ENCODE results near the gene ZNF48. TPM values are rescaled to one million over a fixed set of nuclear protein-coding genes. Genes with fewer than 3 reads are reported as not detected.

Gene ZNF48
- total RNA-seq, 2 donors from 2014 or later = 10.9 to 11.1 TPM

DNA sequence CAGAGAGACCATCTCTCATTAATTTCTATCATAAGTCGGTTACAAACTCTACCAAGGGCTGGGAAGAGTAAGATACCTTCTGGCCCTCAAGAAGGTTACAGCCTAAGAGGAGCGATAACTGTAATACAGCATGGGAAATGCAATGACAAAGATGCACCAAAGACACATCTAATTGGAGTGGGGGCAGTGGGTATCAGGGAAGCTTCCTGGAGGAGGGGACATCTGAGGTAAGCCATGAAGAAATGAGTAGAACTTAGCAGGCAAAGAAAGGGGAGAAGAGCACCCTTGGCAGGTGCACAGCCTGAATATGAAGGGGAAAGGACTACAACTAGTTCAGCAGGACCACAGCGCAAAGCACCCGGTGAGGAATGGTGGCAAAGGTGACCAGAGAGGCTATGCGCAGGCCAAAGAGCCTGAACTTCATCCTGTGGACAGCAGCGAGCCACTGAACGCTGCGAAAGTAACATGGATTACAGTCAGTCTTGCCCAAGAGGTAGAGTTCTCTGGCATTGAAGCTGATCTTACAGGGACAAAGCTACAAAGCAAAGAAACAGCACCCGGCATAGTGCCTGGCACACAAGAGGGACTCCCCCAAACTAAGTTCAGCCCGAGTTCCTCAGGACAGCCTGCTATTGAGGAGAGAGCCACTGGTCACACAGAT is 27.7 kb upstream of the ZNF48 start:
- peak overlapping the region in 1 of 2 donors; percentile 62 for H3K27ac ChIP-seq
- H3K4me3 ChIP-seq = peak overlapping the region; percentile 93
- DNase-seq (ENCODE audit: low spot score) = no peak
- H3K9me3 ChIP-seq = no peaks in the 10 kb centered on the region
- peaks cover 24 to 25% of the 10 kb centered on the region in 2 donors for H3K4me1 ChIP-seq (ENCODE audit: control insufficient read depth in 1 of 2, low read depth in 2 of 2)
- peaks cover 13% of the 10 kb centered on the region for H3K36me3 ChIP-seq
- TF ChIP-seq, protein P1, sequence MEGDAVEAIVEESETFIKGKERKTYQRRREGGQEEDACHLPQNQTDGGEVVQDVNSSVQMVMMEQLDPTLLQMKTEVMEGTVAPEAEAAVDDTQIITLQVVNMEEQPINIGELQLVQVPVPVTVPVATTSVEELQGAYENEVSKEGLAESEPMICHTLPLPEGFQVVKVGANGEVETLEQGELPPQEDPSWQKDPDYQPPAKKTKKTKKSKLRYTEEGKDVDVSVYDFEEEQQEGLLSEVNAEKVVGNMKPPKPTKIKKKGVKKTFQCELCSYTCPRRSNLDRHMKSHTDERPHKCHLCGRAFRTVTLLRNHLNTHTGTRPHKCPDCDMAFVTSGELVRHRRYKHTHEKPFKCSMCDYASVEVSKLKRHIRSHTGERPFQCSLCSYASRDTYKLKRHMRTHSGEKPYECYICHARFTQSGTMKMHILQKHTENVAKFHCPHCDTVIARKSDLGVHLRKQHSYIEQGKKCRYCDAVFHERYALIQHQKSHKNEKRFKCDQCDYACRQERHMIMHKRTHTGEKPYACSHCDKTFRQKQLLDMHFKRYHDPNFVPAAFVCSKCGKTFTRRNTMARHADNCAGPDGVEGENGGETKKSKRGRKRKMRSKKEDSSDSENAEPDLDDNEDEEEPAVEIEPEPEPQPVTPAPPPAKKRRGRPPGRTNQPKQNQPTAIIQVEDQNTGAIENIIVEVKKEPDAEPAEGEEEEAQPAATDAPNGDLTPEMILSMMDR (IDR thresholded peaks at IDR 0.05) = no peak
- no peaks in the 10 kb centered on the region for H3K27me3 ChIP-seq (replicated peaks; ENCODE audit: insufficient read depth)
- ATAC-seq (ENCODE audit: insufficient number of reproducible peaks, low FRiP score, low read depth) = no peak

GRCh38 chr16:30368122-30368791 is 27.0 kb upstream of the ZNF48 start:
- ATAC-seq (ENCODE audit: insufficient number of reproducible peaks, low FRiP score, low read depth) = no peak
- peak overlapping the region; percentile 27 to 62 for H3K27ac ChIP-seq
- DNase-seq (ENCODE audit: low spot score) = no peak
- H3K36me3 ChIP-seq = peaks cover 5% of the 10 kb centered on the region
- H3K4me1 ChIP-seq (ENCODE audit: control insufficient read depth in 1 of 2, low read depth in 2 of 2) = peaks cover 24 to 25% of the 10 kb centered on the region in 2 donors
- no peaks in the 10 kb centered on the region for H3K27me3 ChIP-seq (replicated peaks; ENCODE audit: insufficient read depth)
- H3K4me3 ChIP-seq = peak overlapping the region; percentile 93
- H3K9me3 ChIP-seq = no peaks in the 10 kb centered on the region
- TF ChIP-seq, protein P1 (IDR thresholded peaks at IDR 0.05) = no peak

DNA sequence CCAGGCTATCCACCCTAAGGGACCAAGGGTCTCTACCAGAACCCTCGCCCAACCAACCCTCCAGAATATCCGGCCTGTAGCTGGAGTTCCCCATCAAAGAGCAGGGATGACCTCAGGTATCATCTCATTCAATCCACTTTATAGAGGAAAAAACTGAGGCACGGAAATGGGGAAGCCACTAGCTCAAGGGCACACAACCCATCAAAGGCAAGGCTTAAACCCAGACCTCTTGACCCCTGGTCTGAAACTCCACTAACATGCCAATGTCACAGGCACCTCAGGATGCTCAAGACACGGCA is 26.5 kb upstream of the ZNF48 start:
- Histone ChIP-seq H3K4me3 (peak overlapping the region; percentile 93), H3K27ac (peak overlapping the region; percentile 27 to 62), H3K9me3 (no peaks in the 10 kb centered on the region), H3K36me3 (peaks cover 5% of the 10 kb centered on the region), H3K4me1 (ENCODE audit: control insufficient read depth in 1 of 2, low read depth in 2 of 2) (peaks cover 24 to 25% of the 10 kb centered on the region in 2 donors), H3K27me3 (replicated peaks; ENCODE audit: insufficient read depth) (no peaks in the 10 kb centered on the region)
- DNase-seq (ENCODE audit: low spot score) (no peak), ATAC-seq (ENCODE audit: insufficient number of reproducible peaks, low FRiP score, low read depth) (no peak)
- TF ChIP-seq, protein P1 (IDR thresholded peaks at IDR 0.05) = no peak

GRCh38 chr16:30369091-30369937 is 25.9 kb upstream of the ZNF48 start:
- no peaks in the 10 kb centered on the region for H3K27me3 ChIP-seq (replicated peaks; ENCODE audit: insufficient read depth)
- H3K36me3 ChIP-seq = peaks cover 5% of the 10 kb centered on the region
- peaks cover 24 to 25% of the 10 kb centered on the region in 2 donors for H3K4me1 ChIP-seq (ENCODE audit: control insufficient read depth in 1 of 2, low read depth in 2 of 2)
- H3K27ac ChIP-seq = peak overlapping the region; percentile 41 to 62
- H3K9me3 ChIP-seq = no peaks in the 10 kb centered on the region
- no peak for ATAC-seq (ENCODE audit: insufficient number of reproducible peaks, low FRiP score, low read depth)
- peak overlapping the region; percentile 93 for H3K4me3 ChIP-seq
- DNase-seq (ENCODE audit: low spot score) = no peak
- TF ChIP-seq, protein P1 (IDR thresholded peaks at IDR 0.05) = no peak

DNA sequence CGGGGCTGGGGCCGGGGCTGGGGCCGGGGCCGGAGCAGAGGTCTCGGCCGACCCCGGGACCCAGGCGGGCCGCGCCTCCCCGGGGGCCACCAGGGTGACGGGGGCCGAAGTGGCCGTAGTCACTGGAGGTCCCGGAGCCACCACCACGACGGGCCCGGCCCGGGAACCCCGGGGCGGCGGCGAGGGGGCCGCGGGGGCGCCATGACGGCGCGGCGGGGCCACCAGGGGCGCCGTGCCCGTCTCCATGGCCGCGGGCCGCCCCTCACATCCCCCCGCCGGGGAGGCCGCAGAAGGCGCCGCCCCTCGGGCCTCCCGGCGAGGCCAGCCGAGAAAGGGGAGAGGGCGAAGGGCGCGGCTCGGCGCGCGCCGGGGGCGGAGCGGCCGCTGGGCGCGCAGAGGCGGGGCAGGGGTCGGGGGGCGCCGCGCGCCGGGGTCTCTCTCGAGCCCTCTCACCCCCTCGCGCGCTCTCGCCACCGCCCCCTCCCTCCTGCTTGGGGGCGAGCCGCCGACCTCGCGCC is 25.2 kb upstream of the ZNF48 start:
- H3K4me3 ChIP-seq = peak overlapping the region; percentile 93
- DNase-seq (ENCODE audit: low spot score) = no peak
- no peaks in the 10 kb centered on the region for H3K27me3 ChIP-seq (replicated peaks; ENCODE audit: insufficient read depth)
- H3K36me3 ChIP-seq = peaks cover 5% of the 10 kb centered on the region
- peaks cover 24 to 25% of the 10 kb centered on the region in 2 donors for H3K4me1 ChIP-seq (ENCODE audit: control insufficient read depth in 1 of 2, low read depth in 2 of 2)
- no peak for ATAC-seq (ENCODE audit: insufficient number of reproducible peaks, low FRiP score, low read depth)
- no peaks in the 10 kb centered on the region for H3K9me3 ChIP-seq
- H3K27ac ChIP-seq = peak overlapping the region; percentile 32 to 62
- TF ChIP-seq, protein P1 (IDR thresholded peaks at IDR 0.05) = no peak
